ENCODE results near the gene MAP4. TPM values are rescaled to one million over a fixed set of nuclear protein-coding genes. Genes with fewer than 3 reads are reported as not detected.
A peak's percentile ranks its signal among the peaks of the same experiment; 100 is the strongest.

Gene MAP4
- polyA plus RNA-seq, 3 donors, result 169 to 179 (median 172) TPM

GRCh38 chr3:47980795-47981194 lies 35.4 kb downstream of the MAP4 start:
- no peak for DNase-seq (ENCODE audit: extremely low read depth in 1 of 11, low read depth in 9 of 11, low spot score in 4 of 11)

- no peak for DNase-seq (ENCODE audit: extremely low read depth in 1 of 11, low read depth in 9 of 11, low spot score in 4 of 11)
Observed at GRCh38 chr3:47979070-47979469, 37.1 kb downstream of the MAP4 start.

DNA sequence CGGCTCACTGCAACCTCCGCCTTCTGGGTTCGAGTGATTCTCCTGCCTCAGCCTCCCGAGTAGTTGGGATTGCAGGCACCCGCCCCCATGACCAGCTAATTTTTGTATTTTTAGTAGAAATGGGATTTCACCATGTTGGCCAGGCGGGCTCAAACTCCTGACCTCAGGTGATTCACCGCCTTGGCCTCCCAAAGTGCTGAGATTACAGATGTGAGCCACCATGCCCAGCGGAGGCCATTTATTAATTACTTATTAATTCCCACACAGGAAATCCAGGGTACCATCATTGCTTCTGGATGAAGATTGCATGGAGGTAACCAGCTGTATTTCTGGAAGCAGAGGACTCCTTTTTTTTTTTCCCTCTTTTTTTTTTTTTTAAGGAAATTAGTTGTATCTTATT lies 37.8 kb downstream of the MAP4 start:
- DNase-seq (ENCODE audit: extremely low read depth in 1 of 11, low read depth in 9 of 11, low spot score in 4 of 11), result no peak

GRCh38 chr3:47976135-47976732 lies 40.0 kb downstream of the MAP4 start:
- no peak for DNase-seq (ENCODE audit: extremely low read depth in 1 of 11, low read depth in 9 of 11, low spot score in 4 of 11)

DNA sequence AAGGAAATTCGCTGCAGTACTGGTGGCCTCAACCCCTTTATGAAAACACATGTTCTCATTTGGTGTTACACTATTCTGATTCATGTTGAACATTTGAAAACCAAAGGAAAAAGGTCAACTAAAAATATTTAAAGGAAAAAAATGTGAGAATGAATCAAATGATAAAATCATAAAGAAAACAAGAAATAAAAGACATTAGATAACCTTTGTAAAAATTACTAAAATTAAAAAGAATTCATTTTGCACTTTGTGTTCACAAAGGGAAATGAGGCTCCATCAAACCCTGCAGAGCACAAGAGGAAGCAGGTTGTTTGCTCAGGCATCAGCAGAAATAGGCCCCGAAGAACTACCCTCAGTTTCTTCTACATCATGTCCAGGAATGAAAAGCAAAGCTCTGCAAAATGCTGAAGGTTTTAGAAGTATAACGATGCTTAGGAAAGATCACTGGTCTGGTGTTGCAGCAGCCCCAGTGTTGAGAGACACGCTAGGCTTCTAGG lies 41.2 kb downstream of the MAP4 start:
- DNase-seq (ENCODE audit: extremely low read depth in 1 of 11, low read depth in 9 of 11, low spot score in 4 of 11), result no peak

DNA sequence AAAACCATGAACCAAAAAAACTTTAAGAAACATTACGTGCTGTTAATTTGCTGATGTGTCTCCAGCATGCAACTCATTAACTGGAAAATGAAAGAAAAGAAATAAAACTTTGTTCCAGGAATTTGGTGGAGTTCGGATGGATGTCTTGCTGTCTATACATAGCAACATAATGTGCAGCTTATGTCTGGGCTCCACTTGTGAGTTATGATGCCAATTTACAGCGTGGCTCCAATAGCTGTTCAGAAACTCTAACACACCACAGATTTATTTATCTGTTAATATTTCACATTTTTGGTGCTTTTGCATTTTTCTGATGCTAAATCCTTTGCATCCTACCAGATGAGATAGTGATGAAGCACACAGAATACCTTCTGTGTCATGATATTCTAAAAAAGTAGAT lies 45.1 kb downstream of the MAP4 start:
- no peak for DNase-seq (ENCODE audit: extremely low read depth in 1 of 11, low read depth in 9 of 11, low spot score in 4 of 11)

GRCh38 chr3:47964740-47965139 lies 51.5 kb downstream of the MAP4 start:
- no peak for DNase-seq (ENCODE audit: extremely low read depth in 1 of 11, low read depth in 9 of 11, low spot score in 4 of 11)

DNA sequence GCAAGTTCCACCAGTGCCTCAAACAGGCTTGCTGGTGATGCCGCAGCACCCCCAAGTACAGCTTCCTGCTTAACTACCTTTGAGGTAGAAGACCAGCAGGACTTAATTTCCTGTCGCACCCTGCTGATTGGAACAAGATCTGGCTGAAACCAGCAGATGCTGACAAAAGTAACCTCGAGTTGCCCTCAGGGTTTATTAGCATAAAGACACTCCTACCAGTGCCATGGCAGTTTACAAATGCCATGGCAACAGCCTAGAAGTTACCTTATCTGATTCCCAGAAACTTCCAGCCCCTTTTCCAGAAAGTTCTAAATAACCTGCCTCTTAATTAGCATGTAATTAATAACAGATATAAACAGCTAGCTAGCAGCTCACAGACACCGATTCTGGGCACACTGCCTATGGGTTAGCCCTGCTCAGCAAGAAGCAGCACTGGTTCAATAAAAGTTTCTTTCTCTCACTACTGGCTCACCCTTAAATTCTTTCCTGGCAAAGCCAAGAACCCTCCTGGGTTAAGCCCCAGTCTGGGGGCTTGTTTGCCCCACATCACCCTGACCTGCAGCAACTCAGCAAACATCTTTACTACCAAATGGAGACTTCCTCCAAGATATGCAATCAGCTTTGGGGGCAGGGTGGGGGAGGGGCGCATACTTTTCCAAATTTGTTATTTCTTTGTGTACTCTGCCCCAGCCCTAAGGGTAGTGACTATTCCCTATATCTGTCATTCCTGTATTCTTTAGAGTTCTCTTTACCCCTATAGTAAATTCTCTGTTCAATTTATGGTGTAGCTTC lies 54.2 kb downstream of the MAP4 start:
- DNase-seq (ENCODE audit: extremely low read depth in 1 of 11, low read depth in 9 of 11, low spot score in 4 of 11), result peak in 6 of 11 donors; percentile 22 to 63 (median 51)

GRCh38 chr3:47961036-47961435 lies 55.2 kb downstream of the MAP4 start:
- DNase-seq (ENCODE audit: extremely low read depth in 1 of 11, low read depth in 9 of 11, low spot score in 4 of 11), result no peak

GRCh38 chr3:47956521-47956920 lies 59.7 kb downstream of the MAP4 start:
- no peak for DNase-seq (ENCODE audit: extremely low read depth in 1 of 11, low read depth in 9 of 11, low spot score in 4 of 11)

DNA sequence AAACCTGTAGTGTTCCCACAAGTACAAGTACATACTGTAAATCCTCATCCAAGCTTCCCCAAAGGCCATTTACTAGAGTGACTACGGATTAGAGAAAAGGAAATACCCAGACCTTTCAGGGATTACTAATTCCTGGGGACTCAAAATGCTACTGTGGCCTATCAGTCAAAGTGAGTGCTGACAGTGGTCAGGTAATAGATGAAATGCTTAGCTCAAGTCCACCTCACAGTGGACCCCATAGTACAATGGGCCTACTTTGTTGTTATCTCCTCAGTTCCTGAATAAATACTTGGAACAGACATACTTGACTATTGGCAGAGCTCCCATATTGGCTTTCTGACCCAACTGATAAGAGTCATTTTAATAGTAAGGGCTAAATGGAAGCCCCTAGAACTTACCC lies 61.6 kb downstream of the MAP4 start:
- no peak for DNase-seq (ENCODE audit: extremely low read depth in 1 of 11, low read depth in 9 of 11, low spot score in 4 of 11)

DNA sequence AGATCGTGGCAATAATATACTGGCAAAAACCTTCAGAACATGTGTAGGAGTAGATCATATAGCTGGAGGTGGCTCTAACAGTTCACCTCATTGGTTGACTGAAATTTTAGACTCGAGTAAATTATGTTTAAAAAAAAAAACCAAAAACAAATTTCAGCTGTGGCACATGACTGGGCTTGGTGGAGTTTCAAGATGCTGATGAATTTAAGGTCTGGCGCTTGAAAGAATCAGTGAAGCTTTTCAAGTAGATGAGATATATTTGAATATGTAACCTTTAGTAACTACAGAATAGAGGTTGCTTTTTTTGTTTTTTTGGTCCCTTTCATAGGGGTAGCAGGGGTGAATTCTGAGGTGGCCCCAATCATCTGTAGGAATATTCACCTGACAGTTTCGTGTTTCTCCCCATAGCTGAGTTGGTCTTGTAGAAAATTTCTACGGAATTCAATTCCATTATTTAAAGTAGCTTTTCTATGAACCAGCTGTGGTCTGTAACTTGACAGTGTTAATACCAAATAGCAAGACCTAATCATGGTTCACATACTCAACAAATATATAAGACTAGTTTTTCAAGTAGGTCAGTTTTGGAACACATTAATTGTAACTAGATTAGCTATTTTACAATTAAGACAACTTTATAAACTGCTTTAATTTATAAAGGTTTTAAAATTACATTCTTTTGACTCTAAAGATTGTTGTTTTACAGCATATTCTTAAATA lies 65.6 kb downstream of the MAP4 start:
- peak in 4 of 11 donors; percentile 12 to 54 (median 22) for DNase-seq (ENCODE audit: extremely low read depth in 1 of 11, low read depth in 9 of 11, low spot score in 4 of 11)

GRCh38 chr3:47949979-47950378 lies 66.2 kb downstream of the MAP4 start:
- DNase-seq (ENCODE audit: extremely low read depth in 1 of 11, low read depth in 9 of 11, low spot score in 4 of 11), result no peak

- DNase-seq (ENCODE audit: extremely low read depth in 1 of 11, low read depth in 9 of 11, low spot score in 4 of 11), result no peak
Observed at GRCh38 chr3:47940232-47940631, 76.0 kb downstream of the MAP4 start.

GRCh38 chr3:47932421-47932820 lies 83.8 kb downstream of the MAP4 start:
- no peak for DNase-seq (ENCODE audit: extremely low read depth in 1 of 11, low read depth in 9 of 11, low spot score in 4 of 11)

DNA sequence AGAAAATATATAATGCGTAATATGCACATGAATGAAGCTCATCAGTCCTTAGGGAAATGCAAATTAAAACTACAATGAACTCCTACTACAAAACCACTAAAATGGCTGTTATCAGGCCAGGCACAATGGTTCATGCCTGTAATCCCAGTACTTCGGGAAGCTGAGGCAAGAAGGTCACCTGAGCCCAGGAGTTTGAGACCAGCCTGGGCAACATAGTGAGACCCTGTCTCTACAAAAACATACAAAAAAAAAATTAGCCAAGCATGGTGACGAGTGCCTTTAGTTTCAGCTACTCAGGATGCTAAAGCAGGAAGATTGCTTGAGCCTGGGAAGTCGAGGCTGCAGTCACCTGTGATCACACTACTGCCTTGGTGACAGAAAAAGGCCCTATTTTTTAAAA lies 85.2 kb downstream of the MAP4 start:
- no peak for DNase-seq (ENCODE audit: extremely low read depth in 1 of 11, low read depth in 9 of 11, low spot score in 4 of 11)

- DNase-seq (ENCODE audit: extremely low read depth in 1 of 11, low read depth in 9 of 11, low spot score in 4 of 11), result no peak
Observed at GRCh38 chr3:47916696-47917095, 99.5 kb downstream of the MAP4 start.

DNA sequence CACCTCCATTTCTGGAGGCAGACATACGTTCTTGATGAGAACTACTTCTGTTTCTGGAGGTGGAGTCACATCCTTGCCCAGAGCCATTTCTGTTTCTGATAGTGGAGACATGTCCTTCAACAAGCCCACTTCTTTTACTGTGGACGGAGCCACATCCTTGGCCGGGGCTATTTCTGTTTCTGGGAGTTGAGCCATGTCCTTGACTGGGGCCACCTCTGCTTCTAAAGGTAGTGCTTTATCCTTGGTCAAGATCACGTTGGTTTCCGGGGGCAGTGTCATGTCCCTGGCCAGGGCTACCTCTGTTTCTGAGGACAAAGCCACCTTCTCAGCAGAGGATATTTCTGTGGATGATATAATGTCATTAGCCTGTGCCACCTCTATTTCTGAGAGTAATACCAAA lies 100.0 kb downstream of the MAP4 start:
- no peak for DNase-seq (ENCODE audit: extremely low read depth in 1 of 11, low read depth in 9 of 11, low spot score in 4 of 11)

DNA sequence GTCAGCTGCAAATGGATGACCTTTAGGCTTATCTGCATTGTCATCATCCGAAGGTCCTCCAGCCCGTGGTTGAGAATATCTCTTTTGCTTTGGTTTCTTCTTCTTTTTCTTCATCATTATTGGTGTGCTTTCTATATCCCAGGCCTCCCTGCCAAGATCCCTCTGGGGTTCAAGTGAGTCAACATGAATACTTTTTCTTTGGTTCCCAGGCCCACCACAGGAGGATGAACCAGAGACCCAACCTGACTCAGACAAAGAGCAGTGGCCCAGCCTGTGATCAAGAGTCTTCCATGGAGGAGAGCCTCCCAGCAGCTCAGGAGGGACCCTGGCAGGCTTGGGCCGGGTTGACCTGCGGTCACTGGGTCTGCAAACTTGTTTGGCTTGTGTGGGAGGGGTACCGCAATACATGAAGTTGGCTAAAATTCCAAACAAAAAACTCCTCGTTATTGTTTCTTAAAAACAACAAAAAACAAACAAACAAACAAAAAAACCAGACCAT lies 104.2 kb downstream of the MAP4 start:
- no peak for DNase-seq (ENCODE audit: extremely low read depth in 1 of 11, low read depth in 9 of 11, low spot score in 4 of 11)

Data from renal cortex interstitium (tissue), 11 donors.